ENCODE data around the gene FAM43B. TPM values are rescaled to one million over a fixed set of nuclear protein-coding genes. Genes with fewer than 3 reads are reported as not detected.

The FAM43B gene
- total and polyA plus RNA-seq, 7 donors, result 0.05 to 1.2 (median 0.50) TPM

DNA sequence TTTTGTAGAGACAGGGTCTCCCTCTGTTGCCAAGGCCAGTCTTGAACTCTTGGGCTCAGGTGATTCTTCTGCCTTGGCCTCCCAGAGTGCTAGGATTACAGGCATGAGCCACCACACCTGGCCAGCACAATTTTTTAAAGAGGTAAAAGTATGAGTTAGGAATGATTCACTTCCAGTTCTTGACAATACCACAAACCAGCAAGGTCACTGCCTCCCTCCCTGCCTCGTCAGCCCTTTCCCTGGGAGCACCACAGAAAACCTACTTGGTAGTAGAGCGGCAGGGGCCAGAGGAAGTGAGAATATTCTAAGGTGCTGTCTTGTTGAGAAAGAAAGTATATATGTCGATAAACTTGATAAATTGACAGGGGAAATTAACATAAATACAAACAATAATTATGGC is 25.7 kb downstream of the FAM43B start:
- intact Hi-C loops (cut with DNase I), result loop anchor here in 1 of 2 donors (5.0 kb wide), 1 partner anchor 54 kb away; the partner anchor contains the start of gene PINK1
- Histone ChIP-seq H3K27ac (no peak overlapping the region), H3K4me1 (peaks cover 6% of the 10 kb centered on the region), H3K36me3 (ENCODE audit: insufficient read depth in 1 of 2, low read depth in 1 of 2) (no peaks in the 10 kb centered on the region), H3K4me3 (no peak overlapping the region), H3K27me3 (ENCODE audit: insufficient read depth in 3 of 3, low read length in 2 of 3) (no peaks in the 10 kb centered on the region), H3K9me3 (no peaks in the 10 kb centered on the region)
- ATAC-seq (no peak), DNase-seq (no peak)
- 85 to 88% (median 88%) methylated on average over 3 of the region's 3 CpGs for WGBS, 3 donors
- TF ChIP-seq, protein P1, sequence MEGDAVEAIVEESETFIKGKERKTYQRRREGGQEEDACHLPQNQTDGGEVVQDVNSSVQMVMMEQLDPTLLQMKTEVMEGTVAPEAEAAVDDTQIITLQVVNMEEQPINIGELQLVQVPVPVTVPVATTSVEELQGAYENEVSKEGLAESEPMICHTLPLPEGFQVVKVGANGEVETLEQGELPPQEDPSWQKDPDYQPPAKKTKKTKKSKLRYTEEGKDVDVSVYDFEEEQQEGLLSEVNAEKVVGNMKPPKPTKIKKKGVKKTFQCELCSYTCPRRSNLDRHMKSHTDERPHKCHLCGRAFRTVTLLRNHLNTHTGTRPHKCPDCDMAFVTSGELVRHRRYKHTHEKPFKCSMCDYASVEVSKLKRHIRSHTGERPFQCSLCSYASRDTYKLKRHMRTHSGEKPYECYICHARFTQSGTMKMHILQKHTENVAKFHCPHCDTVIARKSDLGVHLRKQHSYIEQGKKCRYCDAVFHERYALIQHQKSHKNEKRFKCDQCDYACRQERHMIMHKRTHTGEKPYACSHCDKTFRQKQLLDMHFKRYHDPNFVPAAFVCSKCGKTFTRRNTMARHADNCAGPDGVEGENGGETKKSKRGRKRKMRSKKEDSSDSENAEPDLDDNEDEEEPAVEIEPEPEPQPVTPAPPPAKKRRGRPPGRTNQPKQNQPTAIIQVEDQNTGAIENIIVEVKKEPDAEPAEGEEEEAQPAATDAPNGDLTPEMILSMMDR (IDR thresholded peaks at IDR 0.05), result no peak

DNA sequence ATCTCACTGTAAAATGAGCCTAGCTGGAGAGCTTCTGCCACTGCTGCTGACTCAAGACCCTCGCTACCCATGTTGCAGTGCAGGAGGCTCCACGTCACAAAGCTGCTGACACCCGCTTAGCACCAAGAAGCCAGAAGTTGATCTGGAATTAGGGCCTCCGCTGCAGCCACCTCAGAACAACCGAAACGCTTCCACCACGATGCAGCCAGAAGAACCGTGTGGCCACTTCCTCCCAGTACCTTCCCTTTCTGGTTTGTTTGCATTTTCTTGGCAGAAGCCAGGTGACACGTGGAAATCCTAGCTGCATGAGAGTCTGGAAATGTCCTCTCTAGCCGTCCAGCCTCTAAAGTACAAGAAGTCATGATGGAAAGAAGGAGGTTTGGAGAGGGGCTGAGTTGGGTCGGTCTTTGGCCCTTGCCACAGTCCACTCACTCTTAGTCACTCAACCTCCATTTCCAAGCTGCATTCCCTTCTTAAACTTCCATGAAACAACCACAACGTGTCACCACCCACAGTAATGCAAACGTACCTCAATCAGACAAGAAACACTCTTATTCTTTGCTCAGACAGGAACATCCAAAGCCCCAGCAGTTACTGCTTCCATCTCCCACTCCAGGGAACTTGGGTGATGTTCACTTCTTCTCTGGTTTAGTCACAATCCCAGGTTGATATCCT is 26.5 kb downstream of the FAM43B start:
- H3K27me3 ChIP-seq (ENCODE audit: insufficient read depth in 3 of 3, low read length in 2 of 3), result no peaks in the 10 kb centered on the region
- H3K36me3 ChIP-seq (ENCODE audit: insufficient read depth in 1 of 2, low read depth in 1 of 2), result no peaks in the 10 kb centered on the region
- TF ChIP-seq, protein P1 (IDR thresholded peaks at IDR 0.05), result no peak
- H3K4me1 ChIP-seq, result peaks cover 6% of the 10 kb centered on the region
- WGBS, 3 donors, result 67 to 79% (median 73%) methylated on average over 13 of the region's 13 CpGs
- no peak overlapping the region for H3K27ac ChIP-seq
- H3K4me3 ChIP-seq, result no peak overlapping the region
- no peaks in the 10 kb centered on the region for H3K9me3 ChIP-seq
- intact Hi-C loops (cut with DNase I), result loop anchor here in 1 of 2 donors (5.0 kb wide), 1 partner anchor 53 kb away; the partner anchor contains the start of gene PINK1
- ATAC-seq, result no peak
- no peak for DNase-seq

DNA sequence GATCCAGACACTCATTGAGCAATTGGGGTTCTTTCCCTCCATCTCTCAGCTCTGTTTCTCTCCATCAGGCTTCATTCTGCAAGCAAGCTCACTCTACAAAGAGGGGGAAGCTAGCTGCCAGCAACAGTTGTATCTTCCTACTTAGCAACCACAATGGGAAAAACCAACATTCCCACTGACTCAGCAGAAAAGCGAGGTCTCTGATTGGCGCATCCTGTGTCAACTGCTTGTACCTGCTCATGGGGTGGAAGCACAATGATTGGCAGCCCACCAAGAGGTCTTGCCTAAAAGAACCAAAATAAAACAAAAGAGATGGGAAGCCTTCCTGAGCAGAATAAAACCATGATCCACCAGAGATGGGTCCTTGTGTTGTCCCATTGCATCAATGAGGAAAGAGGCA is 32.5 kb downstream of the FAM43B start:
- ATAC-seq (no peak), DNase-seq (no peak)
- Histone ChIP-seq H3K4me3 (no peak overlapping the region), H3K36me3 (ENCODE audit: insufficient read depth in 1 of 2, low read depth in 1 of 2) (no peaks in the 10 kb centered on the region), H3K27me3 (ENCODE audit: insufficient read depth in 3 of 3, low read length in 2 of 3) (peaks cover 0 to 17% (median 5%) of the 10 kb centered on the region in 3 donors), H3K9me3 (no peaks in the 10 kb centered on the region), H3K27ac (no peak overlapping the region), H3K4me1 (no peaks in the 10 kb centered on the region)
- intact Hi-C loops (cut with DNase I), result no loop called here
- TF ChIP-seq, protein P1 (IDR thresholded peaks at IDR 0.05), result no peak
- 81 to 86% (median 85%) methylated on average over 2 of the region's 2 CpGs for WGBS, 3 donors

DNA sequence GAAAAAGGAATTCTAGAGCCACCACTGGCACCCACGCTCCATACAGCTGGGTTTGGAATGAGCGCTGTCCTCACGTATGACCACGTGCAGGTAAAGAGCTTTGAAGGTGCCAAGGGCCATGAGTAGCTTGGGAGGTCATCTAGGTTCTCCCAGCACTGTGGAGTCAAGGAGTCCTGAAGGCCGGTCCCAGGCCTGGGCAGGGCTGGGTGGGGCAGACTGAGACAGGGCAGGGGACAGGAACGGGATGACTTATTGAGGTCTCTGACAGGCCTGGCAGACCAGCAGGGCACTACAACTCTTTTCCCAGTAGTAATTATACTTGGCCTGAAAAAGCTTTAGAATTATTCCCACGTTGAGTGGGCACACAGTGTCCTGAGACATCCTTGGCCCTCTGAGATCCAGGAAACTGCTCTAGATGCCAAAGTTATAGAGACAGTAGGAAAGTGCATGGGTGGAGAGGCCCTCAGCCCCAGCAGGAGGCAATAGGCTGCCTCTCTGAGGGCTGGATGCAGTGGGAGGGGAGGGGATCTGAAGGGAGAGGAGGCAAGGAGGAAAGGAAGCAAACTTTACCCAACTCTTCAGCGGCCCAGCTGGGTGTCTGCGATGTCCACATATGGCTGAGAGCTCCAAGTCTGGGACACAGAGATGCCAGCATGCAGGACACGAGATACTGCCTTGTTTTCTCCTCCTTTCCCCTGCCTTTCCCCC is 34.7 kb downstream of the FAM43B start:
- ATAC-seq (peak in 2 of 4 donors; percentile 12 to 31), DNase-seq (peak in 1 of 2 donors; percentile 44)
- TF ChIP-seq, protein P1 (IDR thresholded peaks at IDR 0.05), result no peak
- Histone ChIP-seq H3K4me3 (no peak overlapping the region), H3K4me1 (no peaks in the 10 kb centered on the region), H3K9me3 (no peaks in the 10 kb centered on the region), H3K27ac (no peak overlapping the region), H3K27me3 (ENCODE audit: insufficient read depth in 3 of 3, low read length in 2 of 3) (peaks cover 0 to 30% (median 5%) of the 10 kb centered on the region in 3 donors), H3K36me3 (ENCODE audit: insufficient read depth in 1 of 2, low read depth in 1 of 2) (no peaks in the 10 kb centered on the region)
- intact Hi-C loops (cut with DNase I), result no loop called here
- WGBS, 3 donors, result 64 to 71% (median 68%) methylated on average over 9 to 10 of the region's 10 CpGs

Data from psoas muscle (tissue), 8 donors.